Erythroblast (primary cell): Measurements from ENCODE around the gene TSPAN13.

Source experiments
- GATA1 ChIP-seq: IDR thresholded peaks from 2 replicates; pipeline ENCODE4 v1.6.1; 2011; ENCODE audit warnings: low read depth, mild to moderate bottlenecking, control low read depth, low read length, moderate library complexity
- POLR2A ChIP-seq: IDR thresholded peaks from 2 replicates; pipeline ENCODE4 v1.6.1; 2011; ENCODE audit warnings: mild to moderate bottlenecking, low read length

GRCh38 chr7:16815001-16815400 lies 61.4 kb downstream of the TSPAN13 start:
- TF ChIP-seq POLR2A, result no peak
- no peak for TF ChIP-seq GATA1
